Measurements from ENCODE around the gene DGKA. TPM values are rescaled to one million over a fixed set of nuclear protein-coding genes. Genes with fewer than 3 reads are reported as not detected.

Gene DGKA
- total RNA-seq, 4 donors from 2014 or later = 185 to 556 (median 198) TPM

DNA sequence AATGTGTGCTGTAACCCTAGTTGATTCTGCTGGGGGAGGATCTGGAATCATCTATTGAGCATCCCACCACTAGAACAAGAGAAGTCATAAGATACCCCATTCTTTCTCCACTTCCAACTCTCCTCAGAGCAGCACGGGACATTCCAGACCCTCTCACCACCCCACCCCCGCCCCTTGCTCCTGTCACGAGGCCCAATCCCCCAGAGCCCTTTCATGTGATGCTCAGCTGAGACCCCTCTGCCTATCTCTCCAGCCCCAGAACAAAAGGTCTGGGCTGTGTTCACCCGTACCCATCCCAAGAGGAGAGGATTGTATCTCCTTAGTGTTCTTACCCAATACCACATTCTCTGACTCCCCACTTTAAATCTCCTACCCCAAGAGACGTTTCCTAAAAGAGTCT is 34.3 kb downstream of the DGKA start:
- TF ChIP-seq POLR2AphosphoS5 (IDR thresholded peaks at IDR 0.05) (no peak), EP300 (IDR thresholded peaks at IDR 0.05) (no peak), POLR2A (IDR thresholded peaks at IDR 0.05) (no peak)
- TF ChIP-seq, protein P1, sequence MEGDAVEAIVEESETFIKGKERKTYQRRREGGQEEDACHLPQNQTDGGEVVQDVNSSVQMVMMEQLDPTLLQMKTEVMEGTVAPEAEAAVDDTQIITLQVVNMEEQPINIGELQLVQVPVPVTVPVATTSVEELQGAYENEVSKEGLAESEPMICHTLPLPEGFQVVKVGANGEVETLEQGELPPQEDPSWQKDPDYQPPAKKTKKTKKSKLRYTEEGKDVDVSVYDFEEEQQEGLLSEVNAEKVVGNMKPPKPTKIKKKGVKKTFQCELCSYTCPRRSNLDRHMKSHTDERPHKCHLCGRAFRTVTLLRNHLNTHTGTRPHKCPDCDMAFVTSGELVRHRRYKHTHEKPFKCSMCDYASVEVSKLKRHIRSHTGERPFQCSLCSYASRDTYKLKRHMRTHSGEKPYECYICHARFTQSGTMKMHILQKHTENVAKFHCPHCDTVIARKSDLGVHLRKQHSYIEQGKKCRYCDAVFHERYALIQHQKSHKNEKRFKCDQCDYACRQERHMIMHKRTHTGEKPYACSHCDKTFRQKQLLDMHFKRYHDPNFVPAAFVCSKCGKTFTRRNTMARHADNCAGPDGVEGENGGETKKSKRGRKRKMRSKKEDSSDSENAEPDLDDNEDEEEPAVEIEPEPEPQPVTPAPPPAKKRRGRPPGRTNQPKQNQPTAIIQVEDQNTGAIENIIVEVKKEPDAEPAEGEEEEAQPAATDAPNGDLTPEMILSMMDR (IDR thresholded peaks at IDR 0.05) = no peak
- WGBS = 70% methylated on average over 5 of the region's 5 CpGs
- Histone ChIP-seq H3K4me3 (no peak overlapping the region), H3K4me1 (peaks cover 23% of the 10 kb centered on the region), H3K9me3 (no peaks in the 10 kb centered on the region), H3K27me3 (no peaks in the 10 kb centered on the region), H3K27ac (no peak overlapping the region), H3K36me3 (no peaks in the 10 kb centered on the region)
- DNase-seq (ENCODE audit: low spot score in 2 of 2) = no peak

DNA sequence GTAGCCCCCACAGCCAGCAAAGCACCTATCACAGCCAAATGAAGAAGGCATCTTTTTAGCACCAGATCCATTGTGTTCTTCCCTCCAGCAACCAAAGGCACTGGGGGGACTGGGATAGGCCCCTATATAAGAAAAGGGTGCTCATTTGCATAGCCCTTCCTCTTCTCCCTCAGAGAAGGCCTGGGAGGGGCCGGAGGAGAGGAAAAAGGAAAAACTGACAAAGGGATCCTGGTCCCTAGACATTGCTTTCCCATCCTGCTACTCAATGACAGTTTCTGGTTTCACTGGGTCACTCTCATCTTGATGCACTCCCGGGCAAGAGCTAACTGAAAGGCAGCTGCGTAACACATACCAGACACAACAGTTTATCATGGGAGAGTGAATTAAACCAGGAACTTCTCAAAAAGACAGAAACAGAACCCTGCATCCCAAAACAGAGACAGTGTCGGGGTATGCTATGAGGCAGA is 35.0 kb downstream of the DGKA start, which contains the start of gene PMEL:
PMEL (minus strand) TSS at position 102 of the 467 bp plus-strand sequence; CDS start at position 71, 31 bp downstream.
- Histone ChIP-seq H3K27me3 (no peaks in the 10 kb centered on the region), H3K9me3 (no peaks in the 10 kb centered on the region), H3K4me3 (peak within 1 kb of the TSS; percentile 76), H3K4me1 (peaks cover 23% of the 10 kb centered on the region), H3K36me3 (no peaks in the 10 kb centered on the region), H3K27ac (peak within 1 kb of the TSS; percentile 68)
- TF ChIP-seq POLR2AphosphoS5 (IDR thresholded peaks at IDR 0.05) = no peak
- no peak for TF ChIP-seq EP300 (IDR thresholded peaks at IDR 0.05)
- TF ChIP-seq, protein P1 (IDR thresholded peaks at IDR 0.05) = no peak
- no peak for TF ChIP-seq POLR2A (IDR thresholded peaks at IDR 0.05)
- WGBS = 10% methylated on average over 4 of the region's 4 CpGs
- DNase-seq (ENCODE audit: low spot score in 2 of 2) = no peak

DNA sequence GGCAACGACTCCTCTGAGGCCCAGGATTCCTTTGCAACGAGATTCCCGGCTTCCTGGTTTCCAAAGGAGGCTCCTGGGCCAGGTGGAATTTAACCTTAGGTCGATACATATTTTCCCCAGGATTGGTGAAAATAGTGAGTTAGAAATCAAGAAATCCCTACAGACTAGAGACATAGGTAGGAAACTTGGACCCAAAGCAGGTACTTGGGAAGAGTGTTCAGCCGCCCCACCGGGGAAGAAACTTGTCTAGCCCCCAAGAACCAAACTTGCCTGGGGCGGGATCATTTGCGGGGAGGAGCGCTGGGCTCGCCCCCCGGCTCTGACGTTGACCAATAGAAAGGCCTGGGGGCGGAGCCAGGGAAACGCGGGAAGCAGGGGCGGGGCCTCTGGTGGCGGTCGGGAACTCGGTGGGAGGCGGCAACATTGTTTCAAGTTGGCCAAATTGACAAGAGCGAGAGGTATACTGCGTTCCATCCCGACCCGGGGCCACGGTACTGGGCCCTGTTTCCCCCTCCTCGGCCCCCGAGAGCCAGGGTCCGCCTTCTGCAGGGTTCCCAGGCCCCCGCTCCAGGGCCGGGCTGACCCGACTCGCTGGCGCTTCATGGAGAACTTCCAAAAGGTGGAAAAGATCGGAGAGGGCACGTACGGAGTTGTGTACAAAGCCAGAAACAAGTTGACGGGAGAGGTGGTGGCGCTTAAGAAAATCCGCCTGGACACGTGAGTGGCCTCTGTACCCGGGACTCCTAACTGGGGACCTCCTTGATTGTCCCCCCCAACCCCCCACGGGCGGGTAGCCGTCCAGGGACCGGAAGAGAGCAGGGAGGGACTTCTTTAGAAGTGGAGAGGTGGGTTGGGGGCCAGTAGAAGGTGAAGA is 35.7 kb downstream of the DGKA start, which contains the start of gene CDK2:
CDK2 (plus strand) TSS at position 423 of the 874 bp plus-strand sequence; CDS start at position 602, 179 bp downstream.
- WGBS = 1% methylated on average over 40 of the region's 45 CpGs
- Histone ChIP-seq H3K27me3 (no peaks in the 10 kb centered on the region), H3K36me3 (no peaks in the 10 kb centered on the region), H3K9me3 (no peaks in the 10 kb centered on the region), H3K27ac (peak within 1 kb of the TSS; percentile 68), H3K4me1 (peaks cover 23% of the 10 kb centered on the region), H3K4me3 (peak within 1 kb of the TSS; percentile 76)
- DNase-seq (ENCODE audit: low spot score in 2 of 2) = peak; percentile 97 to 99
- TF ChIP-seq EP300 (IDR thresholded peaks at IDR 0.05) (no peak), POLR2A (IDR thresholded peaks at IDR 0.05) (peak in 1 of 2 donors; percentile 41)

DNA sequence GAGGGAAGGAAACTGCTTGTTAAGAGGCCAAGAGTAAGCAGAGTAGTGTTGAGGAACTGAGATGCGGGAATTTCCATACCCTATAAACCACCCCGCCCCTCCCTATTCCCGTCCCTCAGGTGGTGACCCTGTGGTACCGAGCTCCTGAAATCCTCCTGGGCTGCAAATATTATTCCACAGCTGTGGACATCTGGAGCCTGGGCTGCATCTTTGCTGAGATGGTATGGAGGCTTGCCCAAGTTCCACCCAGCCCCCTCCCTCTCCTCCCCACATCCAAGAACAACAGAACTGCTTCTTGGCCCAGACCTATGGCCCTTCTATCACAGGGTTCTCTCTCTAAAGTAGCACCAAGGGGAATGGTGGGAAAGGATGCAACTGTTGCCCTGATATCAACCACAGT is 38.4 kb downstream of the DGKA start:
- 81% methylated on average over 4 of the region's 4 CpGs for WGBS
- peaks cover 36% of the 10 kb centered on the region for H3K4me1 ChIP-seq
- H3K27me3 ChIP-seq = no peaks in the 10 kb centered on the region
- H3K4me3 ChIP-seq = no peak overlapping the region
- no peaks in the 10 kb centered on the region for H3K36me3 ChIP-seq
- H3K27ac ChIP-seq = no peak overlapping the region
- no peaks in the 10 kb centered on the region for H3K9me3 ChIP-seq
- TF ChIP-seq, protein P1 (IDR thresholded peaks at IDR 0.05) = no peak
- TF ChIP-seq POLR2A (IDR thresholded peaks at IDR 0.05) (no peak), EP300 (IDR thresholded peaks at IDR 0.05) (no peak)
- DNase-seq (ENCODE audit: low spot score in 2 of 2) = no peak

DNA sequence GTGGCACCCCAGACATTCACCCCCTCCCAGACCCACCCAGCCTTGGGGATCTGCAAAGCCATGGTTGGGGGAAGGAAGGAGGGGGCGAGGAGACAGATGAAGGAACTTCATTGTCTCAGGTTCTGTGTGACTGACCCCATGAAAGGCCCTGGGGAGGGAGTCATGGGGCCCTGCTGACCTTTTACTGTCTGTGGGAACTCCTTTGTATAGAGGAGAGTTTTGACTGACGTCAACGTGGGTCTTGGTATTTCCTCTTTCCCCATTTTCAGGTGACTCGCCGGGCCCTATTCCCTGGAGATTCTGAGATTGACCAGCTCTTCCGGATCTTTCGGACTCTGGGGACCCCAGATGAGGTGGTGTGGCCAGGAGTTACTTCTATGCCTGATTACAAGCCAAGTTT is 39.8 kb downstream of the DGKA start:
- Histone ChIP-seq H3K4me3 (no peak overlapping the region), H3K4me1 (peaks cover 42% of the 10 kb centered on the region), H3K9me3 (no peaks in the 10 kb centered on the region), H3K27me3 (no peaks in the 10 kb centered on the region), H3K27ac (no peak overlapping the region), H3K36me3 (no peaks in the 10 kb centered on the region)
- WGBS = 86% methylated on average over 7 of the region's 7 CpGs
- TF ChIP-seq POLR2A (IDR thresholded peaks at IDR 0.05) = no peak
- TF ChIP-seq, protein P1 (IDR thresholded peaks at IDR 0.05) = no peak
- no peak for TF ChIP-seq EP300 (IDR thresholded peaks at IDR 0.05)
- TF ChIP-seq POLR2AphosphoS5 (IDR thresholded peaks at IDR 0.05) = no peak
- no peak for DNase-seq (ENCODE audit: low spot score in 2 of 2)

Measured in suprapubic skin (tissue), 4 donors.